Right atrium auricular region (tissue), 2 donors: ENCODE results near the gene KREMEN2. TPM values are rescaled to one million over a fixed set of nuclear protein-coding genes. Genes with fewer than 3 reads are reported as not detected.

Source experiments
- DNase-seq: peaks from one replicate; pipeline ENCODE4 v3.0.0-alpha.2; 2019; ENCODE audit warnings: low spot score
- H3K27ac ChIP-seq, 2 donors: fragments of 200-600 bp; sonication (generic); 1 replicate in 1 of 2; 2 replicates in 1 of 2; pipeline ENCODE4 v1.5.1; 2016 to 2019
- H3K27me3 ChIP-seq, 2 donors: fragments of 200-600 bp; sonication (generic); one replicate each; pipeline versions ENCODE4 v1.5.1 to v1.6.0; 2017 to 2019
- H3K36me3 ChIP-seq: fragments of 200-600 bp; sonication (generic); one replicate; pipeline ENCODE4 v1.5.1; 2016
- H3K4me1 ChIP-seq, 2 donors: fragments of 200-600 bp; sonication (generic); one replicate each; pipeline versions ENCODE4 v1.5.1 to v1.6.0; 2017 to 2019
- H3K4me3 ChIP-seq, 2 donors: fragments of 200-600 bp; sonication (generic); 1 replicate in 1 of 2; 2 replicates in 1 of 2; pipeline ENCODE4 v1.5.1; 2017 to 2019; ENCODE audit warnings: mild to moderate bottlenecking in 1 of 2, moderate library complexity in 1 of 2
- H3K9me3 ChIP-seq, 2 donors: fragments of 200-600 bp; sonication (generic); one replicate each; pipeline ENCODE4 v1.5.1; 2019
- total RNA-seq, 2 donors: library from RNA; depleted of rRNA; stranded (reverse); fragments of >200 nt; gene quantifications; one replicate each; pipeline ENCODE4 v1.1.0, GENCODE V29; 2016
- TF ChIP-seq, protein P1 (sequence below), 2 donors: fragments of 200-600 bp; sonication (generic); IDR thresholded peaks; one replicate each; pipeline ENCODE4 v1.5.1; 2019; ENCODE audit warnings: antibody characterized with exemption in 2 of 2

Gene KREMEN2
- total RNA-seq, 2 donors from 2014 or later = not detected

GRCh38 chr16:3007957-3008689 is 44.0 kb downstream of the KREMEN2 start:
- Histone ChIP-seq H3K27me3 (peaks cover 8 to 16% of the 10 kb centered on the region in 2 donors), H3K36me3 (no peaks in the 10 kb centered on the region), H3K27ac (no peak overlapping the region), H3K9me3 (no peaks in the 10 kb centered on the region), H3K4me3 (no peak overlapping the region), H3K4me1 (peaks cover 0 to 5% of the 10 kb centered on the region in 2 donors)
- TF ChIP-seq, protein P1, sequence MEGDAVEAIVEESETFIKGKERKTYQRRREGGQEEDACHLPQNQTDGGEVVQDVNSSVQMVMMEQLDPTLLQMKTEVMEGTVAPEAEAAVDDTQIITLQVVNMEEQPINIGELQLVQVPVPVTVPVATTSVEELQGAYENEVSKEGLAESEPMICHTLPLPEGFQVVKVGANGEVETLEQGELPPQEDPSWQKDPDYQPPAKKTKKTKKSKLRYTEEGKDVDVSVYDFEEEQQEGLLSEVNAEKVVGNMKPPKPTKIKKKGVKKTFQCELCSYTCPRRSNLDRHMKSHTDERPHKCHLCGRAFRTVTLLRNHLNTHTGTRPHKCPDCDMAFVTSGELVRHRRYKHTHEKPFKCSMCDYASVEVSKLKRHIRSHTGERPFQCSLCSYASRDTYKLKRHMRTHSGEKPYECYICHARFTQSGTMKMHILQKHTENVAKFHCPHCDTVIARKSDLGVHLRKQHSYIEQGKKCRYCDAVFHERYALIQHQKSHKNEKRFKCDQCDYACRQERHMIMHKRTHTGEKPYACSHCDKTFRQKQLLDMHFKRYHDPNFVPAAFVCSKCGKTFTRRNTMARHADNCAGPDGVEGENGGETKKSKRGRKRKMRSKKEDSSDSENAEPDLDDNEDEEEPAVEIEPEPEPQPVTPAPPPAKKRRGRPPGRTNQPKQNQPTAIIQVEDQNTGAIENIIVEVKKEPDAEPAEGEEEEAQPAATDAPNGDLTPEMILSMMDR (IDR thresholded peaks at IDR 0.05) = no peak
- DNase-seq = no peak

DNA sequence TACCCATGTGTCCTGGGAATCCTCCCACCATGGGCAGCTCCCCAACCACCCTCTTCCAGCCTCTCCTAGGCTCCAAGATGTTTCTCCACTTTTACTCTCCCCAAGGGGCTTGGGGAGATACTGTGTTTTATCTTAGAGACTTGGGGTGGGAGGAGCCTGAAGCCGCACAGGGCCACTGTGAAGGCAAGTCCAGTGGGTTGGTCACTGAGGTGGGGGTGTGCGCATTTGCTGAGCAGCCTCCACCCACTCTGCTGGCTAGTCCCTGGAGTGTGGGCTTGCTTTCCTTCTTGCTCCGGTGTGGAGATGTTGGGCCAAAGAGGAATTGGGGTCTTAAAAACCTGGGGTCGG is 44.6 kb downstream of the KREMEN2 start:
- H3K27ac ChIP-seq = no peak overlapping the region
- no peak for DNase-seq
- peaks cover 0 to 5% of the 10 kb centered on the region in 2 donors for H3K4me1 ChIP-seq
- no peaks in the 10 kb centered on the region for H3K9me3 ChIP-seq
- no peak overlapping the region for H3K4me3 ChIP-seq
- H3K36me3 ChIP-seq = no peaks in the 10 kb centered on the region
- TF ChIP-seq, protein P1 (IDR thresholded peaks at IDR 0.05) = no peak
- peaks cover 8 to 16% of the 10 kb centered on the region in 2 donors for H3K27me3 ChIP-seq

GRCh38 chr16:3009568-3010390 is 45.7 kb downstream of the KREMEN2 start:
- TF ChIP-seq, protein P1 (IDR thresholded peaks at IDR 0.05) = no peak
- no peaks in the 10 kb centered on the region for H3K9me3 ChIP-seq
- H3K4me3 ChIP-seq = no peak overlapping the region
- no peaks in the 10 kb centered on the region for H3K36me3 ChIP-seq
- no peak overlapping the region for H3K27ac ChIP-seq
- no peak for DNase-seq
- peaks cover 0 to 3% of the 10 kb centered on the region in 2 donors for H3K4me1 ChIP-seq
- H3K27me3 ChIP-seq = peaks cover 8 to 16% of the 10 kb centered on the region in 2 donors

- TF ChIP-seq, protein P1 (IDR thresholded peaks at IDR 0.05) = no peak
- H3K36me3 ChIP-seq = no peaks in the 10 kb centered on the region
- no peak overlapping the region for H3K27ac ChIP-seq
- H3K4me3 ChIP-seq = no peak overlapping the region
- DNase-seq = no peak
- peaks cover 8 to 16% of the 10 kb centered on the region in 2 donors for H3K27me3 ChIP-seq
- no peaks in the 10 kb centered on the region for H3K4me1 ChIP-seq
- H3K9me3 ChIP-seq = no peaks in the 10 kb centered on the region
Measured at GRCh38 chr16:3010510-3010909, 46.4 kb downstream of the KREMEN2 start.

GRCh38 chr16:3012246-3012645 is 48.2 kb downstream of the KREMEN2 start:
- H3K27me3 ChIP-seq = peaks cover 8 to 9% of the 10 kb centered on the region in 2 donors
- H3K4me3 ChIP-seq = no peak overlapping the region

More at GRCh38 chr16:3012246-3012645, 48.2 kb downstream of the KREMEN2 start:
- DNase-seq = no peak
- no peaks in the 10 kb centered on the region for H3K9me3 ChIP-seq
- no peak overlapping the region for H3K27ac ChIP-seq
- no peaks in the 10 kb centered on the region for H3K36me3 ChIP-seq
- no peaks in the 10 kb centered on the region for H3K4me1 ChIP-seq
- TF ChIP-seq, protein P1 (IDR thresholded peaks at IDR 0.05) = no peak
